Tibial artery (tissue), 4 donors: Measurements from ENCODE around the gene FLII.

Experiments
- DNase-seq, 2 donors: peaks; one replicate each; pipeline ENCODE4 v3.0.0-alpha.2; 2019
- H3K27ac ChIP-seq, 2 donors: fragments of 200-600 bp; sonication (generic) in 1 of 2; 1 replicate in 1 of 2; 2 replicates in 1 of 2; pipeline ENCODE4 v1.5.1; 2018 to 2019; ENCODE audit warnings: mild to moderate bottlenecking in 1 of 2
- H3K27me3 ChIP-seq, 2 donors: fragments of 200-600 bp; sonication (generic) in 1 of 2; one replicate each; pipeline versions ENCODE4 v1.5.1 to v1.6.0; 2016 to 2019
- H3K36me3 ChIP-seq, 3 donors: fragments of 200-600 bp; sonication (generic) in 2 of 3; one replicate each; pipeline ENCODE4 v1.5.1; 2016 to 2019; ENCODE audit warnings: mild to moderate bottlenecking in 2 of 3
- H3K4me1 ChIP-seq, 4 donors: fragments of 200-600 bp; sonication (generic) in 2 of 4; 1 replicate in 3 of 4; 2 replicates in 1 of 4; pipeline ENCODE4 v1.5.1; 2016 to 2019
- H3K4me3 ChIP-seq, 2 donors: fragments of 200-600 bp; sonication (generic) in 1 of 2; 1 replicate in 1 of 2; 2 replicates in 1 of 2; pipeline ENCODE4 v1.5.1; 2018 to 2019; ENCODE audit warnings: mild to moderate bottlenecking in 2 of 2
- H3K9me3 ChIP-seq, 3 donors: fragments of 200-600 bp; sonication (generic) in 1 of 3; one replicate each; pipeline ENCODE4 v1.5.1; 2016 to 2019
- intact Hi-C: fragments of 100-400 bp; cut with DNase I; formaldehyde crosslinking; loops from one replicate; pipeline ENCODE4 v1.15.0; 2023; ENCODE audit warnings: low total_unique reads
- TF ChIP-seq, protein P1 (sequence below), 2 experiments: fragments of 200-600 bp in 1 of 2; fragments of 450-650 bp in 1 of 2; IDR thresholded peaks; one replicate each; pipeline ENCODE4 v1.5.1; 2017 to 2019; ENCODE audit warnings: antibody characterized with exemption in 2 of 2, mild to moderate bottlenecking in 1 of 2, moderate library complexity in 1 of 2

The FLII gene

DNA sequence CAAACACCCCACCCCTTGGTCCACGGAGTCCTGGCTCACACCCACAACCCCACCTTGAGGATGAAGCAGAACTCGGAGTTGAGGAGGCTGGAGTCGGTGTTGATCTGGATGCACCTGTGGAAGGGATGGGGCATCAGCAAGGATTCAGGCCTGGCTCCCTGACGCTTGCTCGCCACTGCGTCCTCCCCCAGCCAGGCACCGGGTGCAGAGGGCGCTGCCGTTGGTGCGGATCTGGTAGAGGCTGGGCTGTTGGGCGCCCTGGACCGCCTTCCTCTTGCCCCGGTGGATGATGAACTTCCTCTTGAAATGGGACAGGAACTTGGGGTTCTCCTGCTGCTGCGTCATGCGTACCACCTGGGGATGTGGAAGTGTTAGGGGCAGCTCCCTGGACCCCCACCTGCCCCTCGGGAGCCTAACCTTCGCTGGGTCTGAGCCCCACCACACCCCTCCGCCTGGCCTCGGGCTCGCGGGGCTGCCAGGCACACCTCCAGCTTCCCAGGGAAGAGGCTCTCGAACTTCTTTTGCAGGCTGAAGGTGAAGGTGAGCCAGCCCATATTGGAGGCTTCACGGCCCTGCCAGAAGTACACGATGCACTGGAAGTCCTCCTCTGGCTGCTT is 12.3 kb downstream of the FLII start:
- no peak overlapping the region for H3K27ac ChIP-seq

DNA sequence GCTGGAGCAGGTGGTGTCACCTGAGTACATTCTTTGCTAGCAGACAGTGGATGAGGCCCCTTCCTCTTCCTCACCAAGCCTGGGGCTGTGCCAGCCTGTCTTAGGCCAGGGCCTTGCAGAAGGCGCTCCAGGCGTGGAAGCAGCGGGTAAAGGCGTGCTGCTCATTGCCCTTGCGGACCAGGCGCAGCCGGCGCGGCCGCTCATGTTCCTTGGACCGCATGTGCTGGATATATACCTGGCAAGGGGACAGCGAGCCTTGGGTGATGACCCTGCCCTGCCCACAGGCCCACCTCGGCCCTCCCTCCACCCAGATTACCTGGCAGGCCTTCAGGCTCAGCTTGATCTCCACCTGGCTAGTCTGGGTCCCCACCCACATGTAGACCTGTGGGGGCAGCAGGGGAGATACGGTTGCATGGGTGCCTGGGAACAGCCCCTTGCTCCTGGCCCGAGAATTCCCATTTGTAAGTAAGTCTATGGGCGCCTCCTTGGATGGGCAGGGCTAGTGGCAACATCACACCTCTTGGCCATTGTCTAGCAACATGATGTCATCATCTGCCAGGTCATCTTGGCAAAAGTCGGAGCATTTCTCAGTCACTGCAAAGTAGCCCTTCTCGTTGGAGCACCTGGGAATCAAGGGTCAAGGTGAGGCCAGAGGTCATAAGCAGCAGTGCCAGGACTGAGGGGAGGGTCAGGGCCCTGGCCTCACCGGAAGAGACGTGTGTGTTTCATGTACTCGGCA is 13.3 kb downstream of the FLII start:
- H3K9me3 ChIP-seq, result no peaks in the 10 kb centered on the region
- H3K4me1 ChIP-seq, result peaks cover 0 to 14% (median 0%) of the 10 kb centered on the region in 4 donors
- no peak overlapping the region for H3K4me3 ChIP-seq
- intact Hi-C loops, result no loop called here
- no peak overlapping the region for H3K27ac ChIP-seq
- H3K27me3 ChIP-seq, result no peaks in the 10 kb centered on the region
- TF ChIP-seq, protein P1, sequence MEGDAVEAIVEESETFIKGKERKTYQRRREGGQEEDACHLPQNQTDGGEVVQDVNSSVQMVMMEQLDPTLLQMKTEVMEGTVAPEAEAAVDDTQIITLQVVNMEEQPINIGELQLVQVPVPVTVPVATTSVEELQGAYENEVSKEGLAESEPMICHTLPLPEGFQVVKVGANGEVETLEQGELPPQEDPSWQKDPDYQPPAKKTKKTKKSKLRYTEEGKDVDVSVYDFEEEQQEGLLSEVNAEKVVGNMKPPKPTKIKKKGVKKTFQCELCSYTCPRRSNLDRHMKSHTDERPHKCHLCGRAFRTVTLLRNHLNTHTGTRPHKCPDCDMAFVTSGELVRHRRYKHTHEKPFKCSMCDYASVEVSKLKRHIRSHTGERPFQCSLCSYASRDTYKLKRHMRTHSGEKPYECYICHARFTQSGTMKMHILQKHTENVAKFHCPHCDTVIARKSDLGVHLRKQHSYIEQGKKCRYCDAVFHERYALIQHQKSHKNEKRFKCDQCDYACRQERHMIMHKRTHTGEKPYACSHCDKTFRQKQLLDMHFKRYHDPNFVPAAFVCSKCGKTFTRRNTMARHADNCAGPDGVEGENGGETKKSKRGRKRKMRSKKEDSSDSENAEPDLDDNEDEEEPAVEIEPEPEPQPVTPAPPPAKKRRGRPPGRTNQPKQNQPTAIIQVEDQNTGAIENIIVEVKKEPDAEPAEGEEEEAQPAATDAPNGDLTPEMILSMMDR (IDR thresholded peaks at IDR 0.05), result no peak
- peaks cover 37 to 100% (median 66%) of the 10 kb centered on the region in 3 donors for H3K36me3 ChIP-seq
- DNase-seq, result no peak

More for the DNA sequence above, 12.3 kb downstream of the FLII start:
- TF ChIP-seq, protein P1 (IDR thresholded peaks at IDR 0.05), result no peak
- Histone ChIP-seq H3K4me3 (no peak overlapping the region), H3K27me3 (no peaks in the 10 kb centered on the region), H3K4me1 (peaks cover 0 to 14% (median 0%) of the 10 kb centered on the region in 4 donors), H3K9me3 (no peaks in the 10 kb centered on the region), H3K36me3 (peaks cover 47 to 100% (median 76%) of the 10 kb centered on the region in 3 donors)
- intact Hi-C loops, result no loop called here
- no peak for DNase-seq

DNA sequence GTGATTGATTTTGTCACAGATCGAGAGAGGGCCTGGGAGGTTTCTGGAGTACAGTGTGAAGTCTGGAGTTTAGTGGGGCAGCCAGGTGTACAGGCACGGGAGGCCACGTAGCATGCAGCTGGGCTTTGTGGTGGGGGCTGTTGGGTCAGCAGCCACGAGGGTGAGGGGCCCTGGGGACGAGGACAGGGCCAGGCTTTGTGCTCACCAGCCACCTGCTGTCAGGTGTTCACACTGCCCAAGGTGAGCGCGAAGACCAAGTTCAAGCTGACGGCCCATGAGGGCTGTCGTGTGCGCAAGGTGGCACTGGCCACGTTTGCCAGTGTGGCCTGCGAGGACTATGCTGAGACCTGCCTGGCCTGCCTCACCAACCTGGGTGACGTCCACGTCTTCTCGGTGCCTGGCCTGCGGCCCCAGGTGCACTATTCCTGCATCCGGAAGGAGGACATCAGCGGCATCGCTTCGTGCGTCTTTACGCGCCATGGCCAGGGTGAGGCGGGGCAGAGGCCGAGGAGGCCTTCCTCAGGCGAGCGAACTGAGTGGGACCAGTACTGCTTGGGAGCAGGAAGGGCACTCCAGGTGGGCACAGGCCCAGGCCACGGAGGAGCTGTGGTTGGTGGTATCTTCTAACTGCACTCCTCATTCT is 17.2 kb downstream of the FLII start:
- Histone ChIP-seq H3K4me1 (no peaks in the 10 kb centered on the region), H3K27ac (no peak overlapping the region), H3K36me3 (peaks cover 29 to 99% (median 55%) of the 10 kb centered on the region in 3 donors), H3K9me3 (no peaks in the 10 kb centered on the region), H3K4me3 (no peak overlapping the region), H3K27me3 (no peaks in the 10 kb centered on the region)
- intact Hi-C loops, result no loop called here
- TF ChIP-seq, protein P1 (IDR thresholded peaks at IDR 0.05), result no peak
- no peak for DNase-seq

DNA sequence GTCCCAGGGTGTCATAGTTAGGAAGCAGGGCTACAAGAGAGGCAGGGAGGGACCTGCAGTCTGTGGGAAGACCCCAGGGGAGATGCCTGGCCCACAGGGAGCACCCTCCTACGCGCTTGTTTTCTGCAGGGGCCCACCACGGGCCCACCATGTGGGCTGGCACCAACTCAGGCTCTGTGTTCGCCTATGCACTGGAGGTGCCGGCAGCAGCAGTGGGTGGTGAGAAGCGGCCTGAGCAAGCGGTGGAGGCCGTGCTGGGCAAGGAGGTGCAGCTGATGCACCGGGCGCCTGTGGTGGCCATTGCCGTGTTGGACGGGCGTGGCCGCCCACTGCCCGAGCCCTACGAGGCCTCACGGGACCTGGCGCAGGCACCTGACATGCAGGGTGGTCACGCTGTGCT is 18.1 kb downstream of the FLII start:
- Histone ChIP-seq H3K27me3 (no peaks in the 10 kb centered on the region), H3K4me3 (no peak overlapping the region), H3K36me3 (peaks cover 20 to 99% (median 55%) of the 10 kb centered on the region in 3 donors), H3K9me3 (no peaks in the 10 kb centered on the region), H3K4me1 (peaks cover 0 to 5% (median under 1%) of the 10 kb centered on the region in 4 donors), H3K27ac (no peak overlapping the region)
- intact Hi-C loops, result no loop called here
- no peak for DNase-seq
- TF ChIP-seq, protein P1 (IDR thresholded peaks at IDR 0.05), result no peak

DNA sequence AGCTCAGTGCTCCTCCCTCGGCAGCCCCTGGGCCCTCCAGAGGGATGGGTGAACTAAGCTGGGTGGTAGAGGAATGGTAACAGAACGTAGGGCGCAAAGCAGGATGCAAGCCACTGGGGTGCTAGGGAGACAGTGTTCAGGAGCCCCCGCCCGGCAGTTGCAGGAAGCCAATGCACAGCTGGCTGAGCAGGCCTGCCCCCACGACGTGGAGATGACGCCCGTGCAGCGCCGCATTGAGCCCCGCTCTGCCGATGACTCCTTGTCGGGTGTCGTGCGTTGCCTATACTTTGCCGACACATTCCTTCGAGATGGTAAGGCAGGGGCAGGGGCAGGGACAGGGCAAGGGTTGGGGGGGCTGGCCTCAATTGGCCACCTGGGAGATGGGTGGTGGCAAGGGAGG is 20.2 kb downstream of the FLII start:
- no peaks in the 10 kb centered on the region for H3K27me3 ChIP-seq
- peaks cover 13 to 99% (median 55%) of the 10 kb centered on the region in 3 donors for H3K36me3 ChIP-seq
- TF ChIP-seq, protein P1 (IDR thresholded peaks at IDR 0.05), result no peak

More for the DNA sequence above, 20.2 kb downstream of the FLII start:
- Histone ChIP-seq H3K9me3 (no peaks in the 10 kb centered on the region), H3K4me3 (no peak overlapping the region), H3K4me1 (peaks cover 0 to 13% (median 5%) of the 10 kb centered on the region in 4 donors), H3K27ac (no peak overlapping the region)
- intact Hi-C loops, result no loop called here
- DNase-seq, result no peak
